ENCODE data around the gene ZNF584.
A peak's percentile ranks its signal among the peaks of the same experiment; 100 is the strongest.

- peak; percentile 77 for TF ChIP-seq YY1 (IDR thresholded peaks at IDR 0.05; ENCODE audit: insufficient read depth, insufficient read length)
- TF ChIP-seq SUZ12 (IDR thresholded peaks at IDR 0.05; ENCODE audit: extremely low read depth, insufficient read depth, insufficient read length) = no peak
- no peak for TF ChIP-seq ZNF274 (IDR thresholded peaks at IDR 0.05; ENCODE audit: low read depth, low read length)
Measured at GRCh38 chr19:58439576-58440554, 31.4 kb downstream of the ZNF584 start, which contains the start of gene ZNF132.

Measured in NT2/D1 (cell line).